Fibroblast of lung (primary cell): ENCODE results near the gene MEGF10.

Experiments
- CTCF ChIP-seq, 2 donors: IDR thresholded peaks in 1 of 2; conservative IDR thresholded peaks in 1 of 2; 1 replicate in 1 of 2; 2 replicates in 1 of 2; pipeline ENCODE4 v1.5.1; 2011 to 2012; ENCODE audit warnings: low read length in 2 of 2, control low read depth in 1 of 2, inconsistent platforms in 1 of 2, low read depth in 1 of 2, mild to moderate bottlenecking in 1 of 2
- EZH2 ChIP-seq: IDR thresholded peaks from 2 replicates; pipeline ENCODE4 v1.5.1; 2012; ENCODE audit warnings: low read length, control low read depth, mild to moderate bottlenecking; ENCODE audit errors: missing control alignments

GRCh38 chr5:127435821-127436220 is 145.2 kb downstream of the MEGF10 start:
- TF ChIP-seq CTCF (conservative IDR thresholded peaks at IDR 0.05 in 1 of 2, IDR thresholded peaks at IDR 0.05 in 1 of 2; ENCODE audit: low read depth in 1 of 2, low read length in 2 of 2) (no peak), EZH2 (no peak)
